SK-N-SH treated with all-trans-retinoic acid at 6 μM for 48 hours (cell line): ENCODE results near the gene ECI2.

Experiments used
- ATAC-seq: fragments of 200-7000 bp; cut with Tn5 transposase; 3 replicates; pipeline ENCODE4 v1.9.1; 2020; ENCODE audit warnings: mild to moderate bottlenecking, moderate library complexity
- ARNTL ChIP-seq: fragments of 450-650 bp; formaldehyde crosslinking; IDR thresholded peaks from 2 replicates; pipeline ENCODE4 v1.5.0; 2020; ENCODE audit warnings: low read depth, mild to moderate bottlenecking, moderate library complexity, borderline replicate concordance
- BACH2 ChIP-seq: fragments of 250-450 bp; sonication (Bioruptor Pico); IDR thresholded peaks from 2 replicates; pipeline ENCODE4 v1.9.0; 2021; ENCODE audit warnings: mild to moderate bottlenecking, borderline replicate concordance
- CSDC2 ChIP-seq: fragments of 250-450 bp; sonication (Bioruptor Pico); IDR thresholded peaks from 2 replicates; pipeline ENCODE4 v1.5.0; 2020; ENCODE audit warnings: mild to moderate bottlenecking, moderate library complexity
- GLIS3 ChIP-seq: fragments of 250-450 bp; sonication (Bioruptor Pico); IDR thresholded peaks from 2 replicates; pipeline ENCODE4 v1.5.0; 2020; ENCODE audit warnings: mild to moderate bottlenecking, moderate library complexity
- ISL1 ChIP-seq: fragments of 250-450 bp; sonication (Bioruptor Pico); IDR thresholded peaks from 2 replicates; pipeline ENCODE4 v2.1.2; 2022; ENCODE audit warnings: mild to moderate bottlenecking, moderate library complexity
- OSR1 ChIP-seq: fragments of 250-450 bp; sonication (Bioruptor Pico); IDR thresholded peaks from 2 replicates; pipeline ENCODE4 v1.8.0; 2022; ENCODE audit warnings: moderate library complexity, mild to moderate bottlenecking, inconsistent platforms
- TCF4 ChIP-seq: fragments of 250-450 bp; sonication (Bioruptor Pico); IDR thresholded peaks from 2 replicates; pipeline ENCODE4 v1.8.0; 2021; ENCODE audit warnings: mild to moderate bottlenecking, moderate library complexity, borderline replicate concordance
- TOX ChIP-seq: fragments of 250-450 bp; sonication (Bioruptor Pico); IDR thresholded peaks from 2 replicates; pipeline ENCODE4 v1.8.0; 2021; ENCODE audit warnings: mild to moderate bottlenecking, moderate library complexity, borderline replicate concordance
- ZC3H10 ChIP-seq: fragments of 250-450 bp; sonication (Bioruptor Pico); IDR thresholded peaks from 2 replicates; pipeline ENCODE4 v1.5.1; 2021; ENCODE audit warnings: mild to moderate bottlenecking, moderate library complexity
- ZFP3 ChIP-seq: fragments of 250-450 bp; sonication (Bioruptor Pico); IDR thresholded peaks from 2 replicates; pipeline ENCODE4 v1.5.0; 2020; ENCODE audit warnings: mild to moderate bottlenecking, moderate library complexity
- ZFP30 ChIP-seq: fragments of 450-650 bp; formaldehyde crosslinking; IDR thresholded peaks from 2 replicates; pipeline ENCODE4 v1.5.0; 2022; ENCODE audit warnings: mild to moderate bottlenecking, moderate library complexity
- ZNF565 ChIP-seq: fragments of 450-650 bp; formaldehyde crosslinking; conservative IDR thresholded peaks from 2 replicates; pipeline ENCODE4 v1.5.0; 2020; ENCODE audit warnings: low read depth, mild to moderate bottlenecking, moderate library complexity
- ZNF70 ChIP-seq: fragments of 450-650 bp; formaldehyde crosslinking; IDR thresholded peaks from 2 replicates; pipeline ENCODE4 v1.5.0; 2020; ENCODE audit warnings: mild to moderate bottlenecking, moderate library complexity
- ZNF8 ChIP-seq: fragments of 450-650 bp; formaldehyde crosslinking; IDR thresholded peaks from 2 replicates; pipeline ENCODE4 v1.5.0; 2020; ENCODE audit warnings: mild to moderate bottlenecking, moderate library complexity
- TF ChIP-seq, protein P1 (sequence below): fragments of 250-450 bp; sonication (Bioruptor Pico); IDR thresholded peaks from 2 replicates; pipeline ENCODE4 v1.8.0; 2021; ENCODE audit warnings: low read depth, mild to moderate bottlenecking, moderate library complexity, borderline replicate concordance
- TF ChIP-seq, protein P2 (sequence below): fragments of 250-450 bp; sonication (Bioruptor Pico); IDR thresholded peaks from 2 replicates; pipeline ENCODE4 v1.5.1; 2021; ENCODE audit warnings: mild to moderate bottlenecking, moderate library complexity

The ECI2 gene

DNA sequence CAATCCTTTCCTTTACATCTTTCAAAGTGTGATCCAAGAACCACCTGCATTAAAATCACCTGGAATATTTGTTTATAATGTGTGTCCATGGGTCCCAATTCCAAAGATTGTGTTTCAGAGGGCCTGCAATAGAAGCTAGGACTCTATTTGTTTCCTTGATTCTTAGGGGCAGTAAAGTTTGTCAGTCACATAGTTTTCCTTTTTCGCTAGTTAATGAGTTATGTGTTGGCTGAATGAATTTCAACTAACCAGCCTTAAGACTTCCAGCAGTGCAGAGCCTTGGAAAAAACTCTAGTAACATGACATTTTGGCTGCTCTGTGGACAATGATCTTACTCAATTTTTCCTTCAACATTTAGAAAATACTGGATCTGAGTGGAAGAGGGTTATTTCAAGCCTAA lies 67.7 kb downstream of the ECI2 start:
- TF ChIP-seq ZFP3 (CRISPR knock-in tag), result no peak
- TF ChIP-seq, protein P1, sequence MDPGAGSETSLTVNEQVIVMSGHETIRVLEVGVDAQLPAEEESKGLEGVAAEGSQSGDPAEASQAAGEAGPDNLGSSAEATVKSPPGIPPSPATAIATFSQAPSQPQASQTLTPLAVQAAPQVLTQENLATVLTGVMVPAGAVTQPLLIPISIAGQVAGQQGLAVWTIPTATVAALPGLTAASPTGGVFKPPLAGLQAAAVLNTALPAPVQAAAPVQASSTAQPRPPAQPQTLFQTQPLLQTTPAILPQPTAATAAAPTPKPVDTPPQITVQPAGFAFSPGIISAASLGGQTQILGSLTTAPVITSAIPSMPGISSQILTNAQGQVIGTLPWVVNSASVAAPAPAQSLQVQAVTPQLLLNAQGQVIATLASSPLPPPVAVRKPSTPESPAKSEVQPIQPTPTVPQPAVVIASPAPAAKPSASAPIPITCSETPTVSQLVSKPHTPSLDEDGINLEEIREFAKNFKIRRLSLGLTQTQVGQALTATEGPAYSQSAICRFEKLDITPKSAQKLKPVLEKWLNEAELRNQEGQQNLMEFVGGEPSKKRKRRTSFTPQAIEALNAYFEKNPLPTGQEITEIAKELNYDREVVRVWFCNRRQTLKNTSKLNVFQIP (CRISPR knock-in tag), result no peak
- TF ChIP-seq BACH2 (CRISPR knock-in tag), result no peak
- TF ChIP-seq GLIS3, result no peak
- TF ChIP-seq OSR1, result no peak
- no peak for TF ChIP-seq TCF4 (CRISPR knock-in tag)
- no peak for TF ChIP-seq ZC3H10
- TF ChIP-seq, protein P2, sequence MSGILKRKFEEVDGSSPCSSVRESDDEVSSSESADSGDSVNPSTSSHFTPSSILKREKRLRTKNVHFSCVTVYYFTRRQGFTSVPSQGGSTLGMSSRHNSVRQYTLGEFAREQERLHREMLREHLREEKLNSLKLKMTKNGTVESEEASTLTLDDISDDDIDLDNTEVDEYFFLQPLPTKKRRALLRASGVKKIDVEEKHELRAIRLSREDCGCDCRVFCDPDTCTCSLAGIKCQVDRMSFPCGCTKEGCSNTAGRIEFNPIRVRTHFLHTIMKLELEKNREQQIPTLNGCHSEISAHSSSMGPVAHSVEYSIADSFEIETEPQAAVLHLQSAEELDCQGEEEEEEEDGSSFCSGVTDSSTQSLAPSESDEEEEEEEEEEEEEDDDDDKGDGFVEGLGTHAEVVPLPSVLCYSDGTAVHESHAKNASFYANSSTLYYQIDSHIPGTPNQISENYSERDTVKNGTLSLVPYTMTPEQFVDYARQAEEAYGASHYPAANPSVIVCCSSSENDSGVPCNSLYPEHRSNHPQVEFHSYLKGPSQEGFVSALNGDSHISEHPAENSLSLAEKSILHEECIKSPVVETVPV, result no peak
- TF ChIP-seq CSDC2 (CRISPR knock-in tag), result no peak
- TF ChIP-seq TOX, result no peak
- TF ChIP-seq ZNF565, result no peak
- TF ChIP-seq ZNF8, result no peak
- TF ChIP-seq ARNTL (CRISPR knock-in tag), result no peak
- no peak for TF ChIP-seq ZFP30
- no peak for TF ChIP-seq ZNF70

DNA sequence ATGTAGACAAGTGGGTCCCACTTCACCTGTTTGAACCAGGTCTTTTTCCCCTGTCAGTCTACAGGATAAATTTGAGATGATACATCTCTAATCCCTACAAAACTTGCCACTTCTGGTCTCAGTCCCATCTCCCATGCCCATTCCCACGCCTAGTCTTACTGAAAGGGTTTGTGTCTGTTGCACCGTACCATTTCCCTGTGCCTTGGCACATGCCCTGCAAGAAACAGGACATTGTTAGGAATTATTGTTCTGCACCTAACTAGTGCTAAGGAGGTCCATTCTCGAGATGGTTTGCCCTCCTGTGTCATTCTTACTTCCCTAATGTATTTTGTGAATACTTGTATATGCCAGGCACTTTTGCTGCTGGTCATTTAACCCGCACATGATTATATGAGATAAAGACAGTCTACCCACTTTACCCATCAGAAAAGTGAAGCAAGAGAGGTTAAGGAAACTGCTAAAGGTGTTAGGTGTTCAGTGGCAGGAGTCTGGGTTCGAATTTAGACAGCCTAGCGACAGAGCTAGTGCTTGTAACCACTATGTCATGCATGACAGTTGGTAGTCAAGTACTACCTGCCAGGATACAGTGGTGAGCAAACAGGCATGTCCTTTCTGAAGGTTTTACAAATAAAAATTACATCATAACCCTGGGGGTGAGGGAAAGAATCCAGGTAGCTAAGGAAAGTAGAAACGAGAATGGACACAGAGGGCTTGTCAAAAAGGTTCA lies 69.2 kb downstream of the ECI2 start:
- ATAC-seq, result no peak; the same call in 2 of the 3 replicates

More for the DNA sequence above, 67.7 kb downstream of the ECI2 start:
- no peak for ATAC-seq

More for the DNA sequence above, 69.2 kb downstream of the ECI2 start:
- TF ChIP-seq ZFP30, result no peak
- no peak for TF ChIP-seq ISL1 (CRISPR knock-in tag)
- no peak for TF ChIP-seq ZNF70
- TF ChIP-seq, all 23 proteins: peak for 0
